MM.1S (cell line): ENCODE data around the gene ILK.

Source experiments
- EZH2phosphoT487 ChIP-seq: fragments of 300-600 bp; sonication (generic); IDR thresholded peaks from 2 replicates; pipeline ENCODE4 v1.6.1; 2018; ENCODE audit warnings: antibody characterized with exemption, low read length
- TF ChIP-seq, protein P1 (sequence below): fragments of 300-600 bp; sonication (generic); IDR thresholded peaks from 2 replicates; pipeline ENCODE4 v1.5.1; 2016; ENCODE audit warnings: antibody characterized with exemption, low read length, mixed read lengths

- TF ChIP-seq, protein P1, sequence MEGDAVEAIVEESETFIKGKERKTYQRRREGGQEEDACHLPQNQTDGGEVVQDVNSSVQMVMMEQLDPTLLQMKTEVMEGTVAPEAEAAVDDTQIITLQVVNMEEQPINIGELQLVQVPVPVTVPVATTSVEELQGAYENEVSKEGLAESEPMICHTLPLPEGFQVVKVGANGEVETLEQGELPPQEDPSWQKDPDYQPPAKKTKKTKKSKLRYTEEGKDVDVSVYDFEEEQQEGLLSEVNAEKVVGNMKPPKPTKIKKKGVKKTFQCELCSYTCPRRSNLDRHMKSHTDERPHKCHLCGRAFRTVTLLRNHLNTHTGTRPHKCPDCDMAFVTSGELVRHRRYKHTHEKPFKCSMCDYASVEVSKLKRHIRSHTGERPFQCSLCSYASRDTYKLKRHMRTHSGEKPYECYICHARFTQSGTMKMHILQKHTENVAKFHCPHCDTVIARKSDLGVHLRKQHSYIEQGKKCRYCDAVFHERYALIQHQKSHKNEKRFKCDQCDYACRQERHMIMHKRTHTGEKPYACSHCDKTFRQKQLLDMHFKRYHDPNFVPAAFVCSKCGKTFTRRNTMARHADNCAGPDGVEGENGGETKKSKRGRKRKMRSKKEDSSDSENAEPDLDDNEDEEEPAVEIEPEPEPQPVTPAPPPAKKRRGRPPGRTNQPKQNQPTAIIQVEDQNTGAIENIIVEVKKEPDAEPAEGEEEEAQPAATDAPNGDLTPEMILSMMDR = peak; percentile 34
- no peak for TF ChIP-seq EZH2phosphoT487
Measured at GRCh38 chr11:6604081-6604626, 580 bp downstream of the ILK start.
